Measurements from ENCODE around the gene SESN1.

DNA sequence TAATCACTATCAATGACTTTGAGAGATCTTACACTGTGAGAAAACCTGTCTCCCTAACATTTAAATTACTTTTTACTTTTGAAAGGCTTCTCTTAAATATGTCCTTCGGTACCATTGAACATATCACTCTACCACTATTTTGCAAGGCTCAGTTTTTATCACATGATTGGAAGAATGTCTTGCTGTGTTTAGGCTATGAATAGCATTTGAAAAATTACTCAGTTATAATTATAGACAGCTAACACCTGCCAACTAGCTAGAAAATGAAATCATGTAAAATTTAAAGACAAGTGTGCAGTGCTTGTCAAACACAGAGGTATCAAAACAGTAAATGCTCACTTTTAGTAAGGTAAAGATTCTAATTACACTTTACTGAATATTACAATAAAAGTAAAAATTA is 11.0 kb downstream of the SESN1 start:
- TF ChIP-seq, protein P1, sequence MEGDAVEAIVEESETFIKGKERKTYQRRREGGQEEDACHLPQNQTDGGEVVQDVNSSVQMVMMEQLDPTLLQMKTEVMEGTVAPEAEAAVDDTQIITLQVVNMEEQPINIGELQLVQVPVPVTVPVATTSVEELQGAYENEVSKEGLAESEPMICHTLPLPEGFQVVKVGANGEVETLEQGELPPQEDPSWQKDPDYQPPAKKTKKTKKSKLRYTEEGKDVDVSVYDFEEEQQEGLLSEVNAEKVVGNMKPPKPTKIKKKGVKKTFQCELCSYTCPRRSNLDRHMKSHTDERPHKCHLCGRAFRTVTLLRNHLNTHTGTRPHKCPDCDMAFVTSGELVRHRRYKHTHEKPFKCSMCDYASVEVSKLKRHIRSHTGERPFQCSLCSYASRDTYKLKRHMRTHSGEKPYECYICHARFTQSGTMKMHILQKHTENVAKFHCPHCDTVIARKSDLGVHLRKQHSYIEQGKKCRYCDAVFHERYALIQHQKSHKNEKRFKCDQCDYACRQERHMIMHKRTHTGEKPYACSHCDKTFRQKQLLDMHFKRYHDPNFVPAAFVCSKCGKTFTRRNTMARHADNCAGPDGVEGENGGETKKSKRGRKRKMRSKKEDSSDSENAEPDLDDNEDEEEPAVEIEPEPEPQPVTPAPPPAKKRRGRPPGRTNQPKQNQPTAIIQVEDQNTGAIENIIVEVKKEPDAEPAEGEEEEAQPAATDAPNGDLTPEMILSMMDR (IDR thresholded peaks at IDR 0.05 in 8 of 11, conservative IDR thresholded peaks at IDR 0.05 in 3 of 11), result no peak
- no peak for TF ChIP-seq POLR2A (IDR thresholded peaks at IDR 0.05)
- TF ChIP-seq POLR2AphosphoS5 (IDR thresholded peaks at IDR 0.05), result no peak
